GM10847 (cell line): ENCODE results near the gene CHD3.

Experiments
- POLR2A ChIP-seq: IDR thresholded peaks from 2 replicates; pipeline ENCODE4 v1.6.1; 2011; ENCODE audit not compliant: insufficient read length; ENCODE audit errors: extremely low read depth

Gene CHD3

GRCh38 chr17:7929158-7930023 is 40.8 kb downstream of the CHD3 start, which contains the start of gene KCNAB3:
Gene KCNAB3, minus strand, starts transcription at chr17:7929856. Its CDS starts 421 bp downstream, at chr17:7929435.
- no peak for TF ChIP-seq POLR2A

- TF ChIP-seq POLR2A, result no peak
These were observed 42.4 kb downstream of the CHD3 start for GRCh38 chr17:7930841-7931631.

GRCh38 chr17:7931709-7932482 is 43.3 kb downstream of the CHD3 start, which contains the start of the genes CNTROB and TRAPPC1:
Gene CNTROB, plus strand, starts transcription at chr17:7932206. Its CDS starts 874 bp downstream, at chr17:7933080.
Gene TRAPPC1, minus strand, starts transcription at chr17:7931946. Its CDS starts 117 bp downstream, at chr17:7931829.
- TF ChIP-seq POLR2A, result peak; percentile 60

- TF ChIP-seq POLR2A, result no peak
These were observed 43.9 kb downstream of the CHD3 start for GRCh38 chr17:7932483-7932891.

GRCh38 chr17:7932949-7933348 is 44.4 kb downstream of the CHD3 start:
- TF ChIP-seq POLR2A, result no peak

GRCh38 chr17:7935859-7936258 is 47.3 kb downstream of the CHD3 start:
- TF ChIP-seq POLR2A, result no peak

GRCh38 chr17:7940034-7940433 is 51.4 kb downstream of the CHD3 start:
- no peak for TF ChIP-seq POLR2A

- TF ChIP-seq POLR2A, result no peak
These were observed 52.2 kb downstream of the CHD3 start for GRCh38 chr17:7940743-7941142.

GRCh38 chr17:7943291-7943690 is 54.7 kb downstream of the CHD3 start:
- TF ChIP-seq POLR2A, result no peak

GRCh38 chr17:7944326-7944725 is 55.7 kb downstream of the CHD3 start:
- no peak for TF ChIP-seq POLR2A

- TF ChIP-seq POLR2A, result no peak
These were observed 57.1 kb downstream of the CHD3 start for GRCh38 chr17:7945651-7946050.

- TF ChIP-seq POLR2A, result no peak
These were observed 57.9 kb downstream of the CHD3 start for GRCh38 chr17:7946441-7946840.

- TF ChIP-seq POLR2A, result no peak
These were observed 59.1 kb downstream of the CHD3 start for GRCh38 chr17:7947651-7948050.

GRCh38 chr17:7950578-7950977 is 62.0 kb downstream of the CHD3 start:
- no peak for TF ChIP-seq POLR2A
